ENCODE data around the gene PFKP.

- TF ChIP-seq CTCF (IDR thresholded peaks at IDR 0.05; ENCODE audit: low read depth, low read length, poor library complexity, severe bottlenecking): no peak
- TF ChIP-seq EZH2phosphoT487 (IDR thresholded peaks at IDR 0.05; ENCODE audit: borderline replicate concordance, low read length): no peak
Observed at GRCh38 chr10:3123571-3124411, 56.4 kb downstream of the PFKP start.

Measured in DOHH2 (cell line).